GM18526 (cell line): ENCODE measurements around the gene RRP15.

Source experiments
- POLR2A ChIP-seq: IDR thresholded peaks from 3 replicates; pipeline ENCODE4 v1.6.1; 2011; ENCODE audit not compliant: insufficient read length; ENCODE audit errors: extremely low read depth

RRP15 gene

DNA sequence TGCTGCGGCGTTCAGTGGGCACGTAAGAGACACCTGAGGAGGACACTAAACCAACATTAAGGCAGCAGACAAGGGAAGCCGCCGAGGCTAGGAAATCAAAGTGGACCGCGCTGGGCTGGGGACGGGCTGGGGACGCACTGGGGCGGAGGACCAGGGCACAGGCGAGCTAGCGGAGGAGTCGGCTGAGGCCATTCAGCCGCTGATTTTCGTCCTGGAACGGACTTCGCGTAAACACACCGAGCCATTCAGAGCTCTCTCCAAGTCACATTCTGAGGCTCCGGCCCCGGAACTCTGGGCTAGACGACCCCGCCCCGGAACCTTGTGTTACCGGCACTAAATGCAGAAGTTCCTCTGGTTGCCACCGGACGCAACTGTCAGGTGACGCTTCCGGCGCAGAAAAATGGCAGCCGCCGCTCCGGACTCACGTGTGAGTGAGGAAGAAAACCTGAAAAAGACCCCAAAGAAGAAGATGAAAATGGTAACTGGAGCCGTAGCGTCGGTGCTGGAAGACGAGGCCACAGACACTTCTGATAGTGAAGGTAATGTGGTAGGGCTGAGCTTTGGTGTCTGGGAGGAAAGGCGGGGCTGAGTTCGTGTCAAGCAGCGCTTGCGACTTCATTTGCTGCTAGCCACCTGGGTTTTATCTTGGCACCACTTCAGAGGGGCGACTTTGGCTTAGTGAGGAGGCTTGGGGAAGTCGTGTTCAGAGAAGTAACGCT is at the start of gene RRP15:
RRP15 (plus strand) TSS at position 377 of the 719 bp plus-strand sequence; CDS start at position 401, 24 bp downstream.
- TF ChIP-seq POLR2A = peak; percentile 86

DNA sequence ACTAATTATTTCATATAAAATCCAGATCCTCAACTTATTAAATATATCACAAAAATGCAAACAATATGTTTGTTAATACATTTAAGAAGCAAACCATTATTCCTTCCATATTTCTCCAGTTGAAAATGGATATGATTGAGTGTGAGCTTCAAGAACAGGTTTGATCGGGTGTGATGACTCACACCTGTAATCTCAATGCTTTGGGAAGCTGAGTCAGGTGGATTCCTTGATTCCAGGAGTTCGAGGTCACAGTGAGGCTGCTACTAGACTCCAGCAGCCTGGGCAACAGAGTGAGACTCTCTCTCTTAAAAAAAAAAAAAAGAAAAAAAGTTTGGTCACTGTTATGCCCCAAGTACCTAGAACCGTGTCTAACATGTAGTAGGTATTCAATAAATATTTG is 42.9 kb upstream of the RRP15 start:
- TF ChIP-seq POLR2A = no peak

- TF ChIP-seq POLR2A = no peak
These were observed 37.8 kb upstream of the RRP15 start for GRCh38 chr1:218247339-218247738.

DNA sequence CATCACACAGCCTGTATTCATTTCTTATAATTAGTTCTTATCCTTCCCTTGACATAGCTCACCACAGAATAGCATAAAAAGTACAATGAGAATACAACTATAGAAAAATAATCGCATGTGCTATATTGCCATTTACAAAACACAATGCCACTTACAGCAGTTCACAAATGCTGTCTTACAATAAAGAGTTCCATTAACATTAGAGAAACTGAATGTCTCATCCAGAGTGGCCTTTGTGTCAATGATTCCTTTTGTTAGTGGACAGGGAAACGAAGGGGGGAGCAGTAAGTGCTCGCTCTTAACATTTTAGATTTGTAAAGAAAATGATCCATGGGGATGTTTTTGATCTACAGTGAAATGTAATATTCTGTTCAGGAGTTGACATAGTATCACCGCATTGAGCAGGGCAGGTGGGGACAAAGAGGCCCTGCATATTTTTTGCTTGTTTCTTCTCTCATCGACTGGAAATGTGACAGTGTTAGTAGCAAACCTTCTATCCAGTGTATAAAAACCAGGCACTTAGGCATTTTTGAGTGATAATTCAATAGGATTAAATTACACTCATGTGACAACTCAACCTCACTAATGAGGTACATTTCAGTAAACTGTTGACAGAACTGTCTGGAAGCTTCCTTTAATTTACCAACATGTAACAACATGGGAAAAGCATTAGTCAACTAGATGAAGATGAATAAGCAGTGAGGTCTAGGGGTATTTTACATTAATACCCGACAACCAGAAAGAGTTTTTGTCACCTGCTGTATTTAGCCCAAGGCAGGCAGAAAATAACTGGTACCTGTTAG is 35.6 kb upstream of the RRP15 start:
- no peak for TF ChIP-seq POLR2A

DNA sequence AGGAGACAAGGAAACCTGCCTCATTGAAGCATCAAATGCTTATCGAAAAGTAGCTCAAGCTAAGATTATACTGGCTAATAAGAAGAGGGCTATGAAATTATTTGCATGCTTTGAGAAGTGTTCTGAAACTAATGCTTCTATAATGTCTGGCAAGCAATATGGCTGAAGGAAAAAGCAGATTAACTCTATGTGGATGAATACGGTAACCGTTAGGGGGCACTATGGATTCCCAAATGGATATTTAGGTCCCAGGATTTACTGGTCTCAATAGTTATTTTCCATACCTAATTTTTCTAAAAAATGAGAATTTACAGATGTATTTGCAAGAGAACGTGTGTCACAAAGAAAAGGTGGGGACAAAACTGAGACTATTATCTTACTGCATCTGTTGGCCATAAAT is 34.6 kb upstream of the RRP15 start:
- no peak for TF ChIP-seq POLR2A

- TF ChIP-seq POLR2A = no peak
These were observed 30.7 kb upstream of the RRP15 start for GRCh38 chr1:218254296-218254946.

- TF ChIP-seq POLR2A = no peak
These were observed 30.0 kb upstream of the RRP15 start for GRCh38 chr1:218255090-218255489.

GRCh38 chr1:218257371-218257770 is 27.7 kb upstream of the RRP15 start:
- TF ChIP-seq POLR2A = no peak

DNA sequence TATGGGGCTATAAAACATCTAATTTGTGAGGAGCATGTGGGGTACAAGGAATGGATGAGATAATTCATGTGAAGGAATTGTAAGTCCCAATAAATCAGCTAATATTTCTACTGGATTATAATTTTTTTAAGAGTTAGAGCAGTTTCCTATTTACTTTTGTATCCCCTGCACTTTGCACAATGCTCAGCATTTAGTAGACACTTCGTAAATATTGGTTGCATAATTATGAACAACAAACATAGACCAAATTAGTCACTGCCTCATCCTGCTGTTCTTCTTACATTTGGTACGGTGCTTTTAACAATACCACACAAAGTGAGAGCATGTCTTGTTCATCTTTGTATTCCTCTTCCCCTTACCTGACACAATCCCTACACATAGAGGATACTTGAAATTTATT is 27.1 kb upstream of the RRP15 start:
- TF ChIP-seq POLR2A = no peak

GRCh38 chr1:218259339-218259738 is 25.8 kb upstream of the RRP15 start:
- no peak for TF ChIP-seq POLR2A

GRCh38 chr1:218259800-218260199 is 25.3 kb upstream of the RRP15 start:
- TF ChIP-seq POLR2A = no peak

DNA sequence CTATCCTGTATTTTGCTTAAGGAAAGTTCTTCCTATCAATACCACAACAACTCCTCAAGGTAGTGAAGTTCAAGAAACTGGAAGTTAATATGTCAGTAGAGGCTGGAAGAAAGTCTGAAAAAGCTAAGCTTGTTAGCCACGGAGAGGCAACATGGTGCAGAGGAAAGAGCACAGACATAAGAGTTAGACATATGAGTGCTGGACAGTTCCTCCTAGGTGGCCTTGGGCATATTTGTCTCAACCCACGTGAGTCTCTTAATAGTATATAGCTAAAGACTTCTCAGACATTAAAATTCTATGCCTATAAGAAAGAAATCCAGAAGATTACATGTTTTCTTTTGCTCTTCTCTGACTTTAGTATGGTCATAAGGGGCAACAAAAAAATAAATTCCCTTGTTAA is 22.8 kb upstream of the RRP15 start:
- no peak for TF ChIP-seq POLR2A

- TF ChIP-seq POLR2A = no peak
These were observed 18.7 kb upstream of the RRP15 start for GRCh38 chr1:218266356-218266755.

DNA sequence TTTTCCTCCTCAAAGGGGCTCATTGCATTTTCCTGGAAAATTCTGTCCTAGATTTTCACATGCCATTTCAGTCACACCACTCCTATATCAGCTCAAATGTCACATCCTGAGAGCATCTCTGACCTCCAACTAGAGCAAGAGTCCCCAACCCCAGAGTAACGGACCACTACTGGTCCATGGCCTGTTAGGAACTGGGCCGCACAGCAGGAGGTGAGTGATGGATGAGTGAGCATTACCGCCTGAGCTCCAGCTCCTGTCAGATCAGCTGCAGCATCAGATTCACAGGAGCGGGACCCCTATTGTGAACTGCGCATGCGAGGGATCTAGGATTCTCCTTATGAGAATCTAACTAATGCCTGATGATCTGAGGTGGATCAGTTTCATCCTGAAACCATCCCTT is 12.7 kb upstream of the RRP15 start:
- TF ChIP-seq POLR2A = no peak

GRCh38 chr1:218273762-218274479 is 11.2 kb upstream of the RRP15 start:
- TF ChIP-seq POLR2A = no peak
